HG03442 (cell line): ENCODE data around the gene TRAPPC14.

Experiments
- ATAC-seq: cut with Tn5 transposase; IDR thresholded peaks from one replicate; pipeline ENCODE4 v1.9.1; 2021; ENCODE audit warnings: mild to moderate bottlenecking, moderate library complexity; ENCODE audit not compliant: unreplicated experiment

Gene TRAPPC14

DNA sequence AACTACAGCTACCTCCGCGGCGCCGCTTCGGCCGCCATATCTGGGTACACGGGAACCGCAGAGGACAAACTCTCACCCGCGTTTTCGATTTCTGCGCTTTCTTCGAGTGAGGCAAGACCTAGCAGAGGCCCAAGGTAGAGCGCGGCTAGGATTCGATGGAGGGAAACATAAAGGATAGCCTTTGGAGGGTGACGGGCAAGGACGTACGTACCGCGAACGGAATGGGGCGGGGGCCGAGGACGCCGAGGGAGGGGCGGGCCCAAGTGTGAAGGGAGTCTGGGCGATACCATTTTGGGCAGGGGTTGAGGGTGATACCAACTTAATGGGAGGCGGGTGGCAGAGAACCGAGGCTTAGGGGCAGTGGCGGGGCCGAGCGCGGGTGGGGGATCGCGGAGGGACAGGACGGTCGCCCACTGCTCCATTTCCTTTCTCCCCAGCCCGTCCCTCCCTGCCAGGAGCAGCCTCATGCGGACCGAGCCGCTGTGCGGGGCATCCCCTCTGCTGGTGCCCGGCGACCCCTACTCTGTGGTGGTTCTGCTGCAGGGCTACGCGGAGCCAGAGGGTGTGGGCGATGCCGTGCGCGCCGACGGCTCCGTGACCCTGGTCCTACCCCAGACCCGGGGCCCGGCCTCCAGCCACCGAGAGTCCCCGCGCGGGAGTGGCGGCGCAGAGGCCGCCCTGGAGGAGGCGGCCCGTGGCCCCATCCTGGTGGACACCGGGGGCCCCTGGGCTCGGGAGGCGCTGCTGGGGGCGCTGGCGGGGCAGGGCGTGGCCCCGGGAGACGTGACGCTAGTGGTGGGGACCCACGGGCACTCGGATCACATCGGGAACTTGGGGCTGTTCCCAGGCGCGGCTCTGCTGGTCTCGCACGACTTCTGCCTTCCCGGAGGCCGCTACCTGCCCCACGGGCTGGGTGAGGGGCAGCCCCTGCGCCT is 31.3 kb downstream of the TRAPPC14 start, which contains the start of gene MBLAC1:
Gene MBLAC1 (plus strand): TSS at position 37 of the 935 bp plus-strand sequence. CDS start 429 bp downstream, at position 466.
- peak; percentile 54 for ATAC-seq

GRCh38 chr7:100126239-100126930 is 32.1 kb downstream of the TRAPPC14 start:
- ATAC-seq: no peak

DNA sequence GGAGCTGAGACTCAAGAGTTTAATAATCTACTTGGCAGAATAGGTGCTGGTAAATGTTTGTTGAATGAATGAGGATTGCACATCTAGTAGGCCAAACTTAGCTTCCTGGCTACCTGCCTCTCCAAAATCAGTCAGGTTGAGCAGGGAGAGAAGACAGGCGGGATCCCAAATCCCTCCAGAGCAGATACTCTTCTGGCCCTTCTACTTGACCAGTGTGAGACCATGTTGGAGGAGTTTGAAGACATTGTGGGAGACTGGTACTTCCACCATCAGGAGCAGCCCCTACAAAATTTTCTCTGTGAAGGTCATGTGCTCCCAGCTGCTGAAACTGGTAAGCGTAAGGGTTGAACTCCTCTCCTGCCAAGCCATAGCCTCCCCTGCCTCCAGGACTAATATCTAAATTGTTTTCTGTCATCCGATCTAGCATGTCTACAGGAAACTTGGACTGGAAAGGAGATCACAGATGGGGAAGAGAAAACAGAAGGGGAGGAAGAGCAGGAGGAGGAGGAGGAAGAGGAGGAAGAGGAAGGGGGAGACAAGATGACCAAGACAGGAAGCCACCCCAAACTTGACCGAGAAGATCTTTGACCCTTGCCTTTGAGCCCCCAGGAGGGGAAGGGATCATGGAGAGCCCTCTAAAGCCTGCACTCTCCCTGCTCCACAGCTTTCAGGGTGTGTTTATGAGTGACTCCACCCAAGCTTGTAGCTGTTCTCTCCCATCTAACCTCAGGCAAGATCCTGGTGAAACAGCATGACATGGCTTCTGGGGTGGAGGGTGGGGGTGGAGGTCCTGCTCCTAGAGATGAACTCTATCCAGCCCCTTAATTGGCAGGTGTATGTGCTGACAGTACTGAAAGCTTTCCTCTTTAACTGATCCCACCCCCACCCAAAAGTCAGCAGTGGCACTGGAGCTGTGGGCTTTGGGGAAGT is 34.0 kb downstream of the TRAPPC14 start:
- no peak for ATAC-seq

DNA sequence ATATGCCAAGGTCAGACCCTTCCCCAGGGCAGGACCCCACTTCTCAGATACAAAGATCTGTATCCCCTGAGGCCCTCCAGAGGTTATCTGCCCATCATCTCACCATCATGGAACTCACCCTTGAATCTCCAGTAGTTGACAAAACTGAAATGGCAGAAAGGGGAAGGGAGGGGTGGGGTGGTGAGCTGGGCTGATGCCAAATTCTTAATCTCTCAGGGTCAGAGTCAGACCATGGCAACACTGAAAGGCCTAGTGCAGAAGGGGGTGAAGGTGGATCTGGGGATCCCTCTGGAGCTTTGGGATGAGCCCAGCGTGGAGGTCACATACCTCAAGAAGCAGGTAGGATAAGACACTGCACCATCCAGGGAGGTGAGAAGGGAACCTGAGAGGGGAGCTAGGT is 36.0 kb downstream of the TRAPPC14 start:
- no peak for ATAC-seq

- ATAC-seq: no peak
Observed at GRCh38 chr7:100122067-100122466, 36.5 kb downstream of the TRAPPC14 start.

DNA sequence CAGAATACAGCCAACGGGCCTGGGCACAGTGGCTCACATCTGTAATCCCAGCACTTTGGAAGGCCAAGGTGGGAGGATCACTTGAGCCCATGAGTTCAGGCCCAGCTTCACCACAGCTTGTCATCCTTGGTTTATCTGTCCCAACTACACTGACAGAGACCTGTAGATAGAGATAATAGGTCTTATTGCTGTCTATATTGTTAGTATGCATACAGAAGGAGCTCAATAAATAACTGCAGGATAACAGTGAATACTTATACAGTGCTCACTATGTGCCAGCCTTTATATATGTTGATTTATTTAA is 37.8 kb downstream of the TRAPPC14 start:
- no peak for ATAC-seq

- ATAC-seq: peak; percentile 22
Observed at GRCh38 chr7:100119970-100120732, 38.4 kb downstream of the TRAPPC14 start.

- peak; percentile 68 for ATAC-seq
Observed at GRCh38 chr7:100119072-100119969, 39.2 kb downstream of the TRAPPC14 start, which contains the start of the genes CNPY4 and TAF6. Gene CNPY4, plus strand, starts transcription at chr7:100119634. Its CDS starts 111 bp downstream, at chr7:100119745. Gene TAF6, minus strand, starts transcription at chr7:100119358. Its CDS starts 5,149 bp downstream, at chr7:100114209.

GRCh38 chr7:100118388-100119071 is 40.0 kb downstream of the TRAPPC14 start:
- ATAC-seq: no peak

GRCh38 chr7:100115026-100115425 is 43.5 kb downstream of the TRAPPC14 start:
- ATAC-seq: no peak

- no peak for ATAC-seq
Observed at GRCh38 chr7:100111914-100112313, 46.6 kb downstream of the TRAPPC14 start.

DNA sequence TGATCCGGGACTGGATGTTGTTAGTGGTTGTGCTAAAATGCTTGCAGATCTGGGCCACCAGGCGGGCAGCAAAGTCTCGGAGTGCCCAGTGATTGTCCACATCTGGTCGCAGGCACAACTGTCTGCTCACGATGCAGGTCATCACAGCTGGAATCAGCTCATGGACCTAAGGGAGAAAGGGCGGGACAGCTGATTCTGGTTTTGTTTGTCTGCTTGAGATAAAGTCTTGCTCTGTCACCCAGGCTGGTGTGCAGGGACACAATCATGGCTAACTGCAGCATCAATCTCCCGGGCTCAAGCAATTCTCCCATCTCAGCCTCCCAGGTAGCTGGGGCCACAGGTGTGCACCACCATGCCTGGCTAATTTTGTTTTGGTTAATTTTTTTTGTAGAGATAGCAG is 47.4 kb downstream of the TRAPPC14 start:
- ATAC-seq: no peak

- ATAC-seq: no peak
Observed at GRCh38 chr7:100109521-100110163, 48.9 kb downstream of the TRAPPC14 start.

GRCh38 chr7:100107890-100108289 is 50.6 kb downstream of the TRAPPC14 start:
- ATAC-seq: no peak

DNA sequence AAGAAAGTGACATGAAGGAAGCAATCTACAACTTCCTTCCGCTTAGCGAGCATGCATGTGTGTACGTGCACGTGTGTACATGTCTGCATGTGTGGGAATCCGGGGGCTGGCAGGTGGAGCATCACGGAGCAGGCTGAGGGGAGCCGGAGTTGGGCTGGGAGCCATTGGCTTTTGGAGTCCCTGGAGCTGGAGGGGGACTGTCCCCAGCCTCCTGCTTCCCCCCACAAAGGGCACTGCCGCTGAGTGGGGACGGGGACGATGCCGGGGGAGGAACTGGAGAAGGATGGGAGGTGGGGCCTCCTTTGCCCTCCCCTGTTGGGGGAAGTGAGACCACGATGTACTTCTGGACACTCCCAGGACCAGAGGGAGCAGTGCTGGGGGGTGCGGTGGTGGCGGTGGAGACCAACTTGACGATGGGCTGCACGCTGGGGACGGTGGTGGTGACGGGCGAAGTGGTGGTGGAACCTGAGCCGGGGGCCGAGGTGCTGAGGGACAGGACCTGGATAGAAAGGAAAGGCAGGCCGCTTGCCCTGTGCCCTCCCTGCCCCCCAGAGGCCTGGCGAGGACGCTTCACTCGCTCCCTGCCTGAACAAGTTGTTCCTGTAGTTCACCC is 51.3 kb downstream of the TRAPPC14 start:
- no peak for ATAC-seq

- no peak for ATAC-seq
Observed at GRCh38 chr7:100106633-100107032, 51.9 kb downstream of the TRAPPC14 start.

DNA sequence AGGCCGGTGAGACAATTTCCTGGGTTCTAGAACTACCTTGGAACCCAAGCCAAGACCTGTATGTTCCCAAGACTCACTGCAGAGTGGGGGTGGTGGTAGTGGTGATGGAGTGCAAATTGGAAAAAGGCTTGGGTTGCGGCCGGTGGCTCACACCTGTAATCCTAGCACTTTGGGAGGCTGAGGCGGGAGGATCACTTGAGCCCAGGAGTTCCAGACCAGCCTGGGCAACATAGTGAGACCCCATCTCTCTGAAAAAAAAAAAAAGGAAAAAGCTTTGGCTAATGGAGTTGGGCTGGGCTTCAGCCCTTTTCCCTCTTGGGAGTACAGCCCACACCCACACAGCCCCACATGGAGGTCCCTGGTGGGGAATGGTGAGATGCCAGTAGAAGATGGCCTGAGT is 53.0 kb downstream of the TRAPPC14 start:
- no peak for ATAC-seq
